ENCODE measurements around the gene RNF157.

Gene RNF157

DNA sequence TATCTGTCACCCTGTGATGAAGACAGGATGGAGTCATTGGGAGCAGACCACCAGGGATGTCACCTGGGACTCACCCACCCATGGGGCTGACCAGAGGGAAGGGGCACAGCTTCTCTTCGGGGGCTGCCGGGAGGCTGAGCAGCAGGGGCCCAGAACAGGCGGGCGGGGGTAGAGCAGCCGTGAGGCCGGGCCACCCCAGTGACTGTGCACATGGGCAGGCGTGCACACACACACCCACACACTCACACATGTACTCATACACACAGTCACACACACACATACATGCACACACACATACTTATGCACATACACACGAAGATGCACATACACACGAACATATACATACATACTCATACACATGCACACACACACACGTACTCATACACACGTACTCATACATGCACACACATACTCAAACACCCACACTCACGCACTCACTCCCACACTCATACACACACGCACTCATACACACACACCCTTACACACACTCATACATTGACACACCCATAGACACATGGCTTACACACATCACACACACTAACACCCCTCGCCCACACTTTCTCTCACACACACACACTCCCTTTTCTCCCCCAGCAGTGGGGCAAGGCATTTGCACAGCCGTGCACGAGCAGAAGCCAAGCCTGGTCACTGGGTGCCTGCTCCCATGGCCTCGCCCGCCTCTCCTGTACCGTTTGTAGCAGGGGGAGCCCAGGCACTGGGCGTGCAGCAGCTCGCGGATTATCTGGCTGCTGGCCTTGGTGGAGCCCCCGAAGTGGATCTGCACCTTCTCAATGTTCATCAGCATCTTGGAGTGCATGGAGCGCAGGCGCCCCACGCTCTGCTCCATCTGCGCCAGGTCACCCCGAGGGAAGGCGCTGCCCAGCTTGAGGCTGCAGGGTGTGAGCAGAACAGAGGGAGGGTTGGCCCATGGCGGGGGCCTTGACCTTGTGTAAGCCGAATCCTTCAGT, 37.3 kb upstream of the RNF157 start (continued):
- TF ChIP-seq ZNF211 (tag by site-specific recombination; IDR thresholded peaks at IDR 0.05; ENCODE audit: low read depth) (no peak), ZNF654 (tag by site-specific recombination; IDR thresholded peaks at IDR 0.05; ENCODE audit: low read depth) (no peak), KLF8 (tag by site-specific recombination; IDR thresholded peaks at IDR 0.05) (no peak), ZNF311 (tag by site-specific recombination; IDR thresholded peaks at IDR 0.05; ENCODE audit: borderline replicate concordance) (peak; percentile 74; the same call in 1 of the 2 replicates), ZNF146 (tag by site-specific recombination; IDR thresholded peaks at IDR 0.05) (no peak), ZNF114 (tag by site-specific recombination; IDR thresholded peaks at IDR 0.05) (no peak), ZNF391 (tag by site-specific recombination; IDR thresholded peaks at IDR 0.05; ENCODE audit: borderline replicate concordance, low read depth) (no peak), ZEB2 (tag by site-specific recombination; IDR thresholded peaks at IDR 0.05) (no peak), ZBTB21 (tag by site-specific recombination; IDR thresholded peaks at IDR 0.05) (no peak), ZBTB8A (tag by site-specific recombination; IDR thresholded peaks at IDR 0.05) (no peak), ZNF624 (tag by site-specific recombination; IDR thresholded peaks at IDR 0.05) (no peak), SP2 (tag by site-specific recombination; IDR thresholded peaks at IDR 0.05) (no peak), ZFP3 (tag by site-specific recombination; IDR thresholded peaks at IDR 0.05; ENCODE audit: low read depth) (no peak), TRIM28 (IDR thresholded peaks at IDR 0.05; ENCODE audit: borderline replicate concordance, low read length) (no peak), ZFHX2 (tag by site-specific recombination; conservative IDR thresholded peaks at IDR 0.05) (peak; percentile 99), KLF10 (tag by site-specific recombination; IDR thresholded peaks at IDR 0.05) (no peak), ZNF521 (tag by site-specific recombination; IDR thresholded peaks at IDR 0.05) (peak; percentile 80; the same call in 1 of the 2 replicates), ZNF48 (tag by site-specific recombination; IDR thresholded peaks at IDR 0.05) (no peak), ZNF202 (tag by site-specific recombination; IDR thresholded peaks at IDR 0.05; ENCODE audit: borderline replicate concordance) (no peak), ZNF747 (tag by site-specific recombination; IDR thresholded peaks at IDR 0.05) (no peak), ZNF610 (tag by site-specific recombination; IDR thresholded peaks at IDR 0.05; ENCODE audit: borderline replicate concordance) (no peak), ZNF830 (tag by site-specific recombination; IDR thresholded peaks at IDR 0.05; ENCODE audit: low read depth) (no peak), ZNF248 (tag by site-specific recombination; IDR thresholded peaks at IDR 0.05) (no peak)
- TF ChIP-seq, protein P1, sequence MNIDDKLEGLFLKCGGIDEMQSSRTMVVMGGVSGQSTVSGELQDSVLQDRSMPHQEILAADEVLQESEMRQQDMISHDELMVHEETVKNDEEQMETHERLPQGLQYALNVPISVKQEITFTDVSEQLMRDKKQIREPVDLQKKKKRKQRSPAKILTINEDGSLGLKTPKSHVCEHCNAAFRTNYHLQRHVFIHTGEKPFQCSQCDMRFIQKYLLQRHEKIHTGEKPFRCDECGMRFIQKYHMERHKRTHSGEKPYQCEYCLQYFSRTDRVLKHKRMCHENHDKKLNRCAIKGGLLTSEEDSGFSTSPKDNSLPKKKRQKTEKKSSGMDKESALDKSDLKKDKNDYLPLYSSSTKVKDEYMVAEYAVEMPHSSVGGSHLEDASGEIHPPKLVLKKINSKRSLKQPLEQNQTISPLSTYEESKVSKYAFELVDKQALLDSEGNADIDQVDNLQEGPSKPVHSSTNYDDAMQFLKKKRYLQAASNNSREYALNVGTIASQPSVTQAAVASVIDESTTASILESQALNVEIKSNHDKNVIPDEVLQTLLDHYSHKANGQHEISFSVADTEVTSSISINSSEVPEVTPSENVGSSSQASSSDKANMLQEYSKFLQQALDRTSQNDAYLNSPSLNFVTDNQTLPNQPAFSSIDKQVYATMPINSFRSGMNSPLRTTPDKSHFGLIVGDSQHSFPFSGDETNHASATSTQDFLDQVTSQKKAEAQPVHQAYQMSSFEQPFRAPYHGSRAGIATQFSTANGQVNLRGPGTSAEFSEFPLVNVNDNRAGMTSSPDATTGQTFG (tag by site-specific recombination; IDR thresholded peaks at IDR 0.05; ENCODE audit: borderline replicate concordance): no peak
- TF ChIP-seq, protein P2, sequence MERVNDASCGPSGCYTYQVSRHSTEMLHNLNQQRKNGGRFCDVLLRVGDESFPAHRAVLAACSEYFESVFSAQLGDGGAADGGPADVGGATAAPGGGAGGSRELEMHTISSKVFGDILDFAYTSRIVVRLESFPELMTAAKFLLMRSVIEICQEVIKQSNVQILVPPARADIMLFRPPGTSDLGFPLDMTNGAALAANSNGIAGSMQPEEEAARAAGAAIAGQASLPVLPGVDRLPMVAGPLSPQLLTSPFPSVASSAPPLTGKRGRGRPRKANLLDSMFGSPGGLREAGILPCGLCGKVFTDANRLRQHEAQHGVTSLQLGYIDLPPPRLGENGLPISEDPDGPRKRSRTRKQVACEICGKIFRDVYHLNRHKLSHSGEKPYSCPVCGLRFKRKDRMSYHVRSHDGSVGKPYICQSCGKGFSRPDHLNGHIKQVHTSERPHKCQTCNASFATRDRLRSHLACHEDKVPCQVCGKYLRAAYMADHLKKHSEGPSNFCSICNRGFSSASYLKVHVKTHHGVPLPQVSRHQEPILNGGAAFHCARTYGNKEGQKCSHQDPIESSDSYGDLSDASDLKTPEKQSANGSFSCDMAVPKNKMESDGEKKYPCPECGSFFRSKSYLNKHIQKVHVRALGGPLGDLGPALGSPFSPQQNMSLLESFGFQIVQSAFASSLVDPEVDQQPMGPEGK (tag by site-specific recombination; IDR thresholded peaks at IDR 0.05): no peak; the same call in 1 of the 2 replicates
- TF ChIP-seq, protein P3, sequence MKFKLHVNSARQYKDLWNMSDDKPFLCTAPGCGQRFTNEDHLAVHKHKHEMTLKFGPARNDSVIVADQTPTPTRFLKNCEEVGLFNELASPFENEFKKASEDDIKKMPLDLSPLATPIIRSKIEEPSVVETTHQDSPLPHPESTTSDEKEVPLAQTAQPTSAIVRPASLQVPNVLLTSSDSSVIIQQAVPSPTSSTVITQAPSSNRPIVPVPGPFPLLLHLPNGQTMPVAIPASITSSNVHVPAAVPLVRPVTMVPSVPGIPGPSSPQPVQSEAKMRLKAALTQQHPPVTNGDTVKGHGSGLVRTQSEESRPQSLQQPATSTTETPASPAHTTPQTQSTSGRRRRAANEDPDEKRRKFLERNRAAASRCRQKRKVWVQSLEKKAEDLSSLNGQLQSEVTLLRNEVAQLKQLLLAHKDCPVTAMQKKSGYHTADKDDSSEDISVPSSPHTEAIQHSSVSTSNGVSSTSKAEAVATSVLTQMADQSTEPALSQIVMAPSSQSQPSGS (tag by site-specific recombination; IDR thresholded peaks at IDR 0.05; ENCODE audit: low read depth): no peak
- TF ChIP-seq, protein P4, sequence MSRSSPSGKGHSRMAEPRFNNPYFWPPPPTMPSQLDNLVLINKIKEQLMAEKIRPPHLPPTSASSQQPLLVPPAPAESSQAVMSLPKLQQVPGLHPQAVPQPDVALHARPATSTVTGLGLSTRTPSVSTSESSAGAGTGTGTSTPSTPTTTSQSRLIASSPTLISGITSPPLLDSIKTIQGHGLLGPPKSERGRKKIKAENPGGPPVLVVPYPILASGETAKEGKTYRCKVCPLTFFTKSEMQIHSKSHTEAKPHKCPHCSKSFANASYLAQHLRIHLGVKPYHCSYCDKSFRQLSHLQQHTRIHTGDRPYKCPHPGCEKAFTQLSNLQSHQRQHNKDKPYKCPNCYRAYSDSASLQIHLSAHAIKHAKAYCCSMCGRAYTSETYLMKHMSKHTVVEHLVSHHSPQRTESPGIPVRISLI (tag by site-specific recombination; IDR thresholded peaks at IDR 0.05): no peak
- TF ChIP-seq, protein P5, sequence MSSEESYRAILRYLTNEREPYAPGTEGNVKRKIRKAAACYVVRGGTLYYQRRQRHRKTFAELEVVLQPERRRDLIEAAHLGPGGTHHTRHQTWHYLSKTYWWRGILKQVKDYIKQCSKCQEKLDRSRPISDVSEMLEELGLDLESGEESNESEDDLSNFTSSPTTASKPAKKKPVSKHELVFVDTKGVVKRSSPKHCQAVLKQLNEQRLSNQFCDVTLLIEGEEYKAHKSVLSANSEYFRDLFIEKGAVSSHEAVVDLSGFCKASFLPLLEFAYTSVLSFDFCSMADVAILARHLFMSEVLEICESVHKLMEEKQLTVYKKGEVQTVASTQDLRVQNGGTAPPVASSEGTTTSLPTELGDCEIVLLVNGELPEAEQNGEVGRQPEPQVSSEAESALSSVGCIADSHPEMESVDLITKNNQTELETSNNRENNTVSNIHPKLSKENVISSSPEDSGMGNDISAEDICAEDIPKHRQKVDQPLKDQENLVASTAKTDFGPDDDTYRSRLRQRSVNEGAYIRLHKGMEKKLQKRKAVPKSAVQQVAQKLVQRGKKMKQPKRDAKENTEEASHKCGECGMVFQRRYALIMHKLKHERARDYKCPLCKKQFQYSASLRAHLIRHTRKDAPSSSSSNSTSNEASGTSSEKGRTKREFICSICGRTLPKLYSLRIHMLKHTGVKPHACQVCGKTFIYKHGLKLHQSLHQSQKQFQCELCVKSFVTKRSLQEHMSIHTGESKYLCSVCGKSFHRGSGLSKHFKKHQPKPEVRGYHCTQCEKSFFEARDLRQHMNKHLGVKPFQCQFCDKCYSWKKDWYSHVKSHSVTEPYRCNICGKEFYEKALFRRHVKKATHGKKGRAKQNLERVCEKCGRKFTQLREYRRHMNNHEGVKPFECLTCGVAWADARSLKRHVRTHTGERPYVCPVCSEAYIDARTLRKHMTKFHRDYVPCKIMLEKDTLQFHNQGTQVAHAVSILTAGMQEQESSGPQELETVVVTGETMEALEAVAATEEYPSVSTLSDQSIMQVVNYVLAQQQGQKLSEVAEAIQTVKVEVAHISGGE (tag by site-specific recombination; conservative IDR thresholded peaks at IDR 0.05; ENCODE audit: low read depth): no peak

Measured in HEK293 (cell line).